Fibroblast of skin of right quadriceps (primary cell): ENCODE measurements around the gene MT4.
"Not testable (repeated sequence)": the region's sequence is repeated elsewhere in the genome, so short reads cannot be mapped to it uniquely, and the experiment has no call there.

Experiments
- DNase-seq: peaks from one replicate; pipeline ENCODE4 v3.0.0-alpha.2; 2013

The MT4 gene

GRCh38 chr16:56560447-56560846, 4.4 kb upstream of the MT4 start:
- no peak for DNase-seq

- no peak for DNase-seq
These were observed 3.7 kb upstream of the MT4 start for GRCh38 chr16:56561126-56561525.

- DNase-seq: no peak
These were observed 5.1 kb downstream of the MT4 start for GRCh38 chr16:56569971-56570370.

- no peak for DNase-seq
These were observed 6.7 kb downstream of the MT4 start for GRCh38 chr16:56571525-56571924.

GRCh38 chr16:56574625-56575024, 9.8 kb downstream of the MT4 start:
- no peak for DNase-seq

GRCh38 chr16:56576585-56577299, 11.9 kb downstream of the MT4 start:
- peak; percentile 43 for DNase-seq

- no peak for DNase-seq
These were observed 12.4 kb downstream of the MT4 start for GRCh38 chr16:56577300-56577625.

GRCh38 chr16:56580391-56581048, 15.6 kb downstream of the MT4 start:
- DNase-seq: no peak

GRCh38 chr16:56582911-56583310, 18.0 kb downstream of the MT4 start:
- not testable (repeated sequence) for DNase-seq

GRCh38 chr16:56583351-56584168, 18.7 kb downstream of the MT4 start:
- DNase-seq: no peak

GRCh38 chr16:56584276-56584675, 19.4 kb downstream of the MT4 start:
- no peak for DNase-seq

GRCh38 chr16:56588781-56589140, 23.9 kb downstream of the MT4 start:
- DNase-seq: no peak

- no peak for DNase-seq
These were observed 24.5 kb downstream of the MT4 start, which contains the start of gene MT3 for GRCh38 chr16:56589141-56590039. Gene MT3, plus strand, starts transcription at chr16:56589528. Its CDS starts 63 bp downstream, at chr16:56589591.

- DNase-seq: no peak
These were observed 26.6 kb downstream of the MT4 start for GRCh38 chr16:56591377-56592060.

GRCh38 chr16:56593573-56594291, 28.9 kb downstream of the MT4 start:
- no peak for DNase-seq

- DNase-seq: no peak
These were observed 29.4 kb downstream of the MT4 start for GRCh38 chr16:56594292-56594619.

GRCh38 chr16:56600398-56600999, 35.6 kb downstream of the MT4 start:
- peak; percentile 59 for DNase-seq

- DNase-seq: no peak
These were observed 36.5 kb downstream of the MT4 start for GRCh38 chr16:56601325-56601724.

- peak; percentile 42 for DNase-seq
These were observed 38.7 kb downstream of the MT4 start for GRCh38 chr16:56603589-56603988.

GRCh38 chr16:56604966-56605365, 40.1 kb downstream of the MT4 start:
- DNase-seq: no peak

GRCh38 chr16:56605475-56605874, 40.6 kb downstream of the MT4 start:
- no peak for DNase-seq
